ENCODE results near the gene NRG2.

The NRG2 gene

DNA sequence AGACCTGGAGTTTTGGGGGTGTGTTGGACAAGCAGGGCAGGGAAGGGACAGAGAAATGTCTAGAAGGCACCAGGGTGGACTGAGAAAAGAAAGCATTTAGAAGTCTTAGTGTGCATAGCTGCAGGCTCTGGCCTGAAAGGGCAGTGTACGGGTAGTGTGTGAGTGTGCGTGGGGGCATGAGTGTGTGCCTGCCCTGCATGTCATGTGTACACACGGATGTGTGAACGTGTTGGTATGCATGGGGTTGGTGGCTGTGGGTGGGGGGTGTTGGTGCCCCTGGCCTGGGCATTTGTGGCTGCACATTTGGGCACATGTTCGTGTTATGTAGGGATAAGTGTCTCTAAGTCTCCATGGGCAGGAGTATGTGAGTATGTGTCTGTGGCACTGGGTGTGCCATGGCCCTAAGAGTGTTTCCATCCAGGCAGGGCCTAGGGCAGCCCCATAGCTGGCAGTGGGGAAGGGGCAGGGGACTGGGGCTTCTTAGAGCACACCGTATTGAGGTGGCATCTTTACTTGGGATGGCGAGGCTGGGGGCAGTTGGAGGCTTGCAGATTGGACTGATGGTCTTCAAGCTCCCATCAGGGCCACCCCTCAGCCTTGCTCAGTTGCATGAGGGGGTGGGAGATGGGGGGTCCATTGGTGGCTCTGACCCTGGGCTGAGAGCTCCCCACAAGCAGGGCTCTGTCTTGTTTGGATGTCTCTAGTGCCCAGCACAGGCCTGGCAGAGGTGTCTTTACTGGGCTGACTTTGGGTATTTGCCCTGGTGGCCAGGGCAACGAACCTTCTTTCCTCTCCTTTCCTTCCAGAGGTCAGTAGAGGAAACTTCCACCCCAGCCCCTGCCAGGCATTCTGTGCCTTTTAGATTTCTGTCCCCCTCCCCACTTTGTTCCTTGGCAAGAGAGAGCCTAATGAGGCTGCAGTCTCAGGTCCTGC is 232.5 kb downstream of the NRG2 start:
- H3K27me3 ChIP-seq (ENCODE audit: control insufficient read depth, insufficient read depth, low read length) = no peaks in the 10 kb centered on the region
- no peaks in the 10 kb centered on the region for H3K9me3 ChIP-seq (ENCODE audit: control insufficient read depth, insufficient read depth, low read length)
- H3K4me3 ChIP-seq (ENCODE audit: low read depth, low read length) = no peak overlapping the region
- no peak overlapping the region for H3K9ac ChIP-seq (ENCODE audit: low read depth, low read length)
- H3K36me3 ChIP-seq (ENCODE audit: control insufficient read depth, insufficient read depth, low read length) = no peaks in the 10 kb centered on the region
- H3K4me1 ChIP-seq (ENCODE audit: control insufficient read depth, insufficient read depth, low read length) = no peaks in the 10 kb centered on the region

DNA sequence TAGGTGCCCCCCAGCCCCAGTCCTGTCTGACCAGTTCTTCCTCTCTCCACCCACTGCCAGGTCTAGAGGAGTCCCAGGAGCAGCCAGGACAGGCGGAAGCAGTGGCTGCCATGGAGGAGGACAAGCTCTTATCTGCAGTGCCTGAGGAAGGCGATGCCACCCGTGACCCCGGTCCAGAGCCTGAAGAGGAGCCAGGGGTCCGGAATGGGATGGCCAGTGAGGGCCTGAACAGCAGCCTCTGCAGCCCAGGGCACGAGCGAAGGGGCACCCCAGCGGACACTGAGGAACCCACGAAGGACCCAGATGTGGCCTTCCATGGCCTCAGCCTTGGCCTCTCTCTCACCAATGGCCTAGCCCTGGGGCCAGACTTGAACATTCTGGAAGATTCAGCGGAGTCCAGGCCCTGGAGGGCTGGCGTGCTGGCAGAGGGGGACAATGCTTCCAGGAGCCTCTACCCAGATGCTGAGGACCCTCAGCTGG is 233.7 kb downstream of the NRG2 start:
- H3K36me3 ChIP-seq (ENCODE audit: control insufficient read depth, insufficient read depth, low read length) = no peaks in the 10 kb centered on the region
- no peaks in the 10 kb centered on the region for H3K27me3 ChIP-seq (ENCODE audit: control insufficient read depth, insufficient read depth, low read length)
- no peak overlapping the region for H3K9ac ChIP-seq (ENCODE audit: low read depth, low read length)
- H3K4me3 ChIP-seq (ENCODE audit: low read depth, low read length) = no peak overlapping the region
- no peaks in the 10 kb centered on the region for H3K9me3 ChIP-seq (ENCODE audit: control insufficient read depth, insufficient read depth, low read length)
- H3K4me1 ChIP-seq (ENCODE audit: control insufficient read depth, insufficient read depth, low read length) = no peaks in the 10 kb centered on the region

DNA sequence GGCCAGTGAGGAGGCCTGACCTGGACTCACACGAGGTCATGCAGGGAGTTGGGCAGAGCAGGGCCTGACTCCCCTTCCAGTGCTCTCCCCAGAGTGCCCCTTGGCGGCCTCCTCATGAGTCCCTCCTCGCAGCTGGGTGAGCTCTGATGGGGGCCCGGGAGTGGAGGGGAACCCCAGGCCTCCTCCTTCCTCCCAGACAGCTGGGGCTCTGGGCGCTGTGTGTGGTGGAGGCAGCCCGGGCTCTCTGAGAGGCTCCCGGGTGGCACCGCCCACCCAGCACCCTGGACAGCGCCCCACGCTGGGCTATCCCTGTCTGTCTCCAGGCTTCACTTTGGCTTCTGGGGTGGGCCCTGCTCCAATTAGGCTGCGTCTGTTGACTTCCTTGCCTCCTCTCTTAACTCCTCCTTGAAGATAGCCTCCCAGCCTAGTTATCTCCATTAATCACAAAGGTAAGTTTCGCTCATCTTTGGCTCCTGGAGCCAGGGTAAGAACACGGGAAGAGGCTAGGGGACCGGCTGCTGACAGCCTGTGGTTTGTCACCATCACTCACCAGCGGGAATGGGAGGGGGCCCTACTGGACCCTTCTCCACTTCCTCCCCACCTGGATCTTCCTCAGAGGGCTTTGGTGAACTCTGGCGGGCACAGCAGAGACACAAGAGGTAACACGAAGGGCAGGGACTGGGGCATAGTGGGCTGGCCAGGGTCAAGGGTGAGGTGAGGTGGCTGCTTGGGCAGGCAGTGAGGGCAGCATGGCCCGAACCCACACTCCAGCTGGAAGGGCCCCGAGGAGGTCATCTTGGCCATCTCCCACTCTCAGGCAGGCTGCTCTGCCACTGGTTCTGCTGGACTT is 234.4 kb downstream of the NRG2 start:
- Histone ChIP-seq H3K36me3 (ENCODE audit: control insufficient read depth, insufficient read depth, low read length) (no peaks in the 10 kb centered on the region), H3K4me1 (ENCODE audit: control insufficient read depth, insufficient read depth, low read length) (no peaks in the 10 kb centered on the region), H3K4me3 (ENCODE audit: low read depth, low read length) (no peak overlapping the region), H3K27me3 (ENCODE audit: control insufficient read depth, insufficient read depth, low read length) (no peaks in the 10 kb centered on the region), H3K9ac (ENCODE audit: low read depth, low read length) (no peak overlapping the region), H3K9me3 (ENCODE audit: control insufficient read depth, insufficient read depth, low read length) (no peaks in the 10 kb centered on the region)

- Histone ChIP-seq H3K9ac (ENCODE audit: low read depth, low read length) (no peak overlapping the region), H3K4me1 (ENCODE audit: control insufficient read depth, insufficient read depth, low read length) (no peaks in the 10 kb centered on the region), H3K36me3 (ENCODE audit: control insufficient read depth, insufficient read depth, low read length) (no peaks in the 10 kb centered on the region), H3K4me3 (ENCODE audit: low read depth, low read length) (no peak overlapping the region), H3K27me3 (ENCODE audit: control insufficient read depth, insufficient read depth, low read length) (peaks cover 2% of the 10 kb centered on the region), H3K9me3 (ENCODE audit: control insufficient read depth, insufficient read depth, low read length) (no peaks in the 10 kb centered on the region)
Observed at GRCh38 chr5:139807647-139808030, 235.5 kb downstream of the NRG2 start.

DNA sequence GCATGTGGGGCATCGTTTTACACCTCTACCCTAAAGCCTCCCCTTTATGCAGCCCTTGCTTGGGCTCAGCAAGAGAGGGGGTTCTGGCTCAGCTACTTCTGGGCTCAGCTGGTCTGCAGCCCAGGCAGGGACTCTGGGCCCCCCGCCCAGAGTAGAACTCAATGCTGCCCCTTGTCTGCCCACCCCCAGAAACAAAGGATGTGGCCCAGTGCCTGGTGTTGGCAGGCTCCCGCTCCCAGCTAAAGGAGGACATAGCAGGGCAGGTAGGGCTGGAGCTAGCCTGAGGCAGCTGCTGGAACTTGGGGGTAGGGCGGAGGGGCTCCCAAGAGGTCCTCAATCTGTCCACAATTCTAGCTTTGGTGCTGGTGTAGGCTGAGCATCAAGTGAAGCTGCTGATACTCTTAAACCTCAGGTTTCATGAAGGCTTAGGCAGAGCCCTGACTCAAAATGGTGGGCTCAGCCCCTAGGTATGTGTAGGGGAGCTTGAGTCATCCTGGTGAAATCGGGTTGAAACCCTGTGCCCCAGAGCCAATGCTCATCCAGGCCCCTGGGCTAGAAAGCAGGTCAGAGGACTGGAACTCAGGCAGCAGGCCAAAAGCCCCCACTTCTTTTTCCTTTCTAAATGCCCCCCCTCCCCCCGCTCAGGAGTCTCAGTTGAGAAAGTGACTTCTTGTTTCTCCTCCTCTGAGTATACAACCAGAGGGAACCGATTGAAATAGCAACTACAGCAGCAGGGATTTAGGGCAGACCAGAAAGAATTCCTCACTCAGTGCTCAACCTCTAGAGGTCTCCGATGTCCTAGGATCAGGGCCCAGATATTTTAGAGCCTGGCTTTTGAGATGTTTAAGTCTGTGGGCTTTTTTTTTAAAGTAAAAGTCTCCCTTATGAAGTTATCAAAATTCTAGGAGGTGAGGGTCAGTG is 236.1 kb downstream of the NRG2 start:
- Histone ChIP-seq H3K9ac (ENCODE audit: low read depth, low read length) (no peak overlapping the region), H3K4me3 (ENCODE audit: low read depth, low read length) (no peak overlapping the region), H3K36me3 (ENCODE audit: control insufficient read depth, insufficient read depth, low read length) (no peaks in the 10 kb centered on the region), H3K27me3 (ENCODE audit: control insufficient read depth, insufficient read depth, low read length) (peaks cover 7% of the 10 kb centered on the region), H3K9me3 (ENCODE audit: control insufficient read depth, insufficient read depth, low read length) (no peaks in the 10 kb centered on the region), H3K4me1 (ENCODE audit: control insufficient read depth, insufficient read depth, low read length) (no peaks in the 10 kb centered on the region)

DNA sequence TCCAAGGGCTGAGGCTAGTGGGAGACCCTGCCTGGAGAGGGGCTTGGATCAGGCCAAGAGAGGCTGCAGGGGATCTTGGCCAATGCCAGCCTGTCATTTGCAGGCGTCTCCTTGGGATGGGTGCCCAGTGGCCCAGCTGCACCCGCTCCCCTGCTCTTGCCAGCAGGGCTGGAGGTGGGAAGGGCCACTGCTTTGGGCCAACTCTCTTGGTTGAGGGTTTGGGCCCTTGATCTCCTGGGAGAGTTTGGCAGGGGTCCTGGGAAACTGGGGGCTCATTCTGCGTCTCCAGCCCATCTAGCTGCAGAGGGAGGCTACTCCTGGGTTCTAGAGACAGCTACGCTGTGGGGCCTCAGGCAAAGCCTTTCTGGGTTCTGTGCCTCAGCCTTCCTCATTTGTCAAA is 237.0 kb downstream of the NRG2 start:
- no peak overlapping the region for H3K9ac ChIP-seq (ENCODE audit: low read depth, low read length)

DNA sequence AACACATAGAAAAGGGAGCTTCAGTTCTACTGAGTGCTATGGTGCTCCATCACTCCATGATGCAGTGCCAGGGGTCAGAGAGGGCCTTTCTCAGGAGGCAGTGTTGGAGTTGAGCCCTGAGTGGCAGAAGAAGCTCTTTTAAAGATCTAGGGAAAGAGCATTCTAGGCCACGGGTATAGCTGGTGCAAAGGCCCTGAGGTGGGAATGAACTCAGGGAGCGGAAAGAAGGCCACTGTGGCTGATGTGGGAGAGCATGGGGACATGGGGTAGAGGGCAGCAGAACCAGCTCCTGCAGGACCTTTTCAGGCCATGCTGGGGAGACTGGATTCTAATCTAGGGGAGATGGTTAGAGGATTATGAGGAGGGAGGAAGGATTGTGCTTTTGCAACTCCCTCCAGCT is 237.6 kb downstream of the NRG2 start:
- H3K9ac ChIP-seq (ENCODE audit: low read depth, low read length) = no peak overlapping the region
- H3K4me1 ChIP-seq (ENCODE audit: control insufficient read depth, insufficient read depth, low read length) = no peaks in the 10 kb centered on the region
- H3K27me3 ChIP-seq (ENCODE audit: control insufficient read depth, insufficient read depth, low read length) = peaks cover 16% of the 10 kb centered on the region
- no peaks in the 10 kb centered on the region for H3K36me3 ChIP-seq (ENCODE audit: control insufficient read depth, insufficient read depth, low read length)
- H3K9me3 ChIP-seq (ENCODE audit: control insufficient read depth, insufficient read depth, low read length) = no peaks in the 10 kb centered on the region
- no peak overlapping the region for H3K4me3 ChIP-seq (ENCODE audit: low read depth, low read length)

More for the DNA sequence above, 237.0 kb downstream of the NRG2 start:
- Histone ChIP-seq H3K36me3 (ENCODE audit: control insufficient read depth, insufficient read depth, low read length) (no peaks in the 10 kb centered on the region), H3K4me3 (ENCODE audit: low read depth, low read length) (no peak overlapping the region), H3K9me3 (ENCODE audit: control insufficient read depth, insufficient read depth, low read length) (no peaks in the 10 kb centered on the region), H3K27me3 (ENCODE audit: control insufficient read depth, insufficient read depth, low read length) (peaks cover 15% of the 10 kb centered on the region), H3K4me1 (ENCODE audit: control insufficient read depth, insufficient read depth, low read length) (no peaks in the 10 kb centered on the region)

- Histone ChIP-seq H3K4me1 (ENCODE audit: control insufficient read depth, insufficient read depth, low read length) (no peaks in the 10 kb centered on the region), H3K4me3 (ENCODE audit: low read depth, low read length) (no peak overlapping the region), H3K27me3 (ENCODE audit: control insufficient read depth, insufficient read depth, low read length) (peaks cover 16% of the 10 kb centered on the region), H3K36me3 (ENCODE audit: control insufficient read depth, insufficient read depth, low read length) (no peaks in the 10 kb centered on the region), H3K9ac (ENCODE audit: low read depth, low read length) (no peak overlapping the region), H3K9me3 (ENCODE audit: control insufficient read depth, insufficient read depth, low read length) (no peaks in the 10 kb centered on the region)
Observed at GRCh38 chr5:139804800-139805397, 238.2 kb downstream of the NRG2 start.

DNA sequence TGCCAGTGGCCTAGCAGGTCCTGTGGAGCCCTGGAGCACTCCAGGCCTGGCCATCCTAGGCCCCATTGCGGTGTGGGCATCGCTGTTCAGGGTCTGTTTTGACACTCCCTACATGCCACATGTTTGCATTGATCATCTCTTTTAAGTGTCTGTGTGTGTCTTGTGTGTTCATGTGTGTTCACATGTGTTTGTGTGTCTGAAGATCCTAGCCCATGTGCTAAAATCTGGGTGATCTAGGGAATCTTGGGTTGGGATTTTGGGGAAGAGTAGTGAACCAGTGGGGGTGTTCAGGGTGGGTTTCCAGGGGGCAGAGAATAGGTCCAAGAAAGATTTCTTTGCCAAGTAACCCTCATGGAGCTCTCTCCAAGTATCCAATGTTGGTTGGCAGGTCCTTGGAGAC is 239.1 kb downstream of the NRG2 start:
- Histone ChIP-seq H3K9me3 (ENCODE audit: control insufficient read depth, insufficient read depth, low read length) (no peaks in the 10 kb centered on the region), H3K27me3 (ENCODE audit: control insufficient read depth, insufficient read depth, low read length) (peaks cover 20% of the 10 kb centered on the region), H3K4me1 (ENCODE audit: control insufficient read depth, insufficient read depth, low read length) (no peaks in the 10 kb centered on the region), H3K9ac (ENCODE audit: low read depth, low read length) (no peak overlapping the region), H3K4me3 (ENCODE audit: low read depth, low read length) (no peak overlapping the region), H3K36me3 (ENCODE audit: control insufficient read depth, insufficient read depth, low read length) (no peaks in the 10 kb centered on the region)

- Histone ChIP-seq H3K9ac (ENCODE audit: low read depth, low read length) (no peak overlapping the region), H3K4me1 (ENCODE audit: control insufficient read depth, insufficient read depth, low read length) (peaks cover 2% of the 10 kb centered on the region), H3K4me3 (ENCODE audit: low read depth, low read length) (no peak overlapping the region), H3K36me3 (ENCODE audit: control insufficient read depth, insufficient read depth, low read length) (no peaks in the 10 kb centered on the region), H3K27me3 (ENCODE audit: control insufficient read depth, insufficient read depth, low read length) (peaks cover 56% of the 10 kb centered on the region), H3K9me3 (ENCODE audit: control insufficient read depth, insufficient read depth, low read length) (no peaks in the 10 kb centered on the region)
Observed at GRCh38 chr5:139799359-139799758, 243.7 kb downstream of the NRG2 start.

- Histone ChIP-seq H3K27me3 (ENCODE audit: control insufficient read depth, insufficient read depth, low read length) (peaks cover 61% of the 10 kb centered on the region), H3K4me1 (ENCODE audit: control insufficient read depth, insufficient read depth, low read length) (peaks cover 2% of the 10 kb centered on the region), H3K36me3 (ENCODE audit: control insufficient read depth, insufficient read depth, low read length) (no peaks in the 10 kb centered on the region), H3K9ac (ENCODE audit: low read depth, low read length) (no peak overlapping the region), H3K4me3 (ENCODE audit: low read depth, low read length) (no peak overlapping the region), H3K9me3 (ENCODE audit: control insufficient read depth, insufficient read depth, low read length) (no peaks in the 10 kb centered on the region)
Observed at GRCh38 chr5:139798883-139799282, 244.2 kb downstream of the NRG2 start.
